AG04450 (cell line): ENCODE data around the gene SEMA4F. TPM values are rescaled to one million over a fixed set of nuclear protein-coding genes. Genes with fewer than 3 reads are reported as not detected.

Source experiments
- CTCF ChIA-PET: fragments of 300-600, 350-600 bp; formaldehyde crosslinking; extraction: SDS; loops from one replicate; lab custom pipeline; 2022; ENCODE audit warnings: antibody characterized with exemption, inconsistent platforms; lab: Charles Lee
- POLR2A ChIA-PET: fragments of 350-600 bp; formaldehyde crosslinking; extraction: SDS; loops from one replicate; lab custom pipeline; 2021; ENCODE audit warnings: antibody characterized with exemption, inconsistent platforms; lab: Yijun Ruan, JAX
- DNase-seq: peaks from one replicate; pipeline ENCODE4 v3.0.0-alpha.2; 2011; ENCODE audit warnings: low read depth, low spot score
- H3K27ac ChIP-seq: one replicate; pipeline ENCODE4 v1.5.1; 2012; ENCODE audit warnings: low read depth, low read length, control low read depth
- H3K27me3 ChIP-seq: one replicate; pipeline ENCODE4 v1.6.0; 2012; ENCODE audit warnings: low read length; ENCODE audit not compliant: control insufficient read depth, insufficient read depth
- H3K4me3 ChIP-seq: 2 replicates; pipeline ENCODE4 v1.5.1; 2011; ENCODE audit warnings: mild to moderate bottlenecking, low read depth, low read length, control low read depth
- H3K9me3 ChIP-seq: 2 replicates; pipeline ENCODE4 v1.5.1; 2012; ENCODE audit warnings: low read length; ENCODE audit not compliant: control insufficient read depth, insufficient read depth
- polyA plus RNA-seq: library from polyadenylated mRNA; depleted of rRNA; stranded (reverse); fragments of >200 nt; gene quantifications from 2 replicates; pipeline ENCODE4 v1.2.3, GENCODE V29; 2011
- TF ChIP-seq, protein P1 (sequence below): IDR thresholded peaks from 2 replicates; pipeline ENCODE4 v1.5.1; 2011; ENCODE audit warnings: low read depth, low read length, control low read depth, inconsistent platforms

Gene SEMA4F
- polyA plus RNA-seq, 1 experiment = 7.0 TPM

- POLR2A ChIA-PET = no interaction called here
- H3K4me3 ChIP-seq = no peak overlapping the region
- no peak overlapping the region for H3K27ac ChIP-seq
- no peak for DNase-seq
- peaks cover 3% of the 10 kb centered on the region for H3K27me3 ChIP-seq
- TF ChIP-seq, protein P1, sequence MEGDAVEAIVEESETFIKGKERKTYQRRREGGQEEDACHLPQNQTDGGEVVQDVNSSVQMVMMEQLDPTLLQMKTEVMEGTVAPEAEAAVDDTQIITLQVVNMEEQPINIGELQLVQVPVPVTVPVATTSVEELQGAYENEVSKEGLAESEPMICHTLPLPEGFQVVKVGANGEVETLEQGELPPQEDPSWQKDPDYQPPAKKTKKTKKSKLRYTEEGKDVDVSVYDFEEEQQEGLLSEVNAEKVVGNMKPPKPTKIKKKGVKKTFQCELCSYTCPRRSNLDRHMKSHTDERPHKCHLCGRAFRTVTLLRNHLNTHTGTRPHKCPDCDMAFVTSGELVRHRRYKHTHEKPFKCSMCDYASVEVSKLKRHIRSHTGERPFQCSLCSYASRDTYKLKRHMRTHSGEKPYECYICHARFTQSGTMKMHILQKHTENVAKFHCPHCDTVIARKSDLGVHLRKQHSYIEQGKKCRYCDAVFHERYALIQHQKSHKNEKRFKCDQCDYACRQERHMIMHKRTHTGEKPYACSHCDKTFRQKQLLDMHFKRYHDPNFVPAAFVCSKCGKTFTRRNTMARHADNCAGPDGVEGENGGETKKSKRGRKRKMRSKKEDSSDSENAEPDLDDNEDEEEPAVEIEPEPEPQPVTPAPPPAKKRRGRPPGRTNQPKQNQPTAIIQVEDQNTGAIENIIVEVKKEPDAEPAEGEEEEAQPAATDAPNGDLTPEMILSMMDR = no peak
- H3K9me3 ChIP-seq = no peaks in the 10 kb centered on the region
- CTCF ChIA-PET = interaction anchor here (1.2 kb wide), 1 partner anchor 10 kb away, joined by 3 read pairs; no protein-coding TSS in a partner anchor
Measured at GRCh38 chr2:74700643-74701372, 46.8 kb downstream of the SEMA4F start.

DNA sequence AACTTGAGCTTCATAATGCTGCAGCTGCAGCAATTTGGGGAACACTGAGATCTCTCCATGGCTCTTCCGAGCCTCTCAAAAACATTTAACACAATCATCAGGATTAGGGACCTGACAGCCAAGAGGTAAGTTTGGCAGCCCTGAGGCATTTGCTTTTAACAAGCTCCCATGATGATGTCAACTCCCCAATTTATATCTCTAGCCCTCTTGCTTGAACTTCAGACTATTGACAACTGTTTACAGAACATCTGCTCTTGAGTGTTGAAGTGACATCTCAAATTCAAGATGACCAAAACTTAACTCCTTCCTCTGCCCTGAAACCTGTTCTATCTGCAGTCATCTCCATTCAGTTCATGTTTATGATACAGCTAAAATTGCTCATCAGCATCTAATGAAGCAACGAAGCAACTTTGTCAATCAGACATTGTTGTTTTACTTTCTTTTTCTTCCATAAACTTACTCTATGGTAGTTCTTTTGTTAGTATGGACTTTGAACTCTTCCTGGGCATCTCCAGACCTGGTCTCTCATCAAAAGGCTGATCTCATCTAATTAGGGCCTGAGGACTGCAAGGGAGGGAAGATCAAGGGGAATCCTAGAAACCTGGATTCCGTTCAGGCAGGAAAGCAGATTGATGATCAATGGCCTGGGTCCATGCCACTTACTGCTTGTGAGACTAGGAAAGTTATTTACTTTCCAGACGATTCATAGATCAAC, 48.1 kb downstream of the SEMA4F start:
- TF ChIP-seq, protein P1 = no peak
- H3K4me3 ChIP-seq = no peak overlapping the region
- CTCF ChIA-PET = interaction anchor here (1.8 to 2.7 kb wide), 2 partner anchors 13 to 174 kb away, joined by 10 to 12 read pairs; no protein-coding TSS in a partner anchor
- no peak overlapping the region for H3K27ac ChIP-seq
- peaks cover 3% of the 10 kb centered on the region for H3K27me3 ChIP-seq
- POLR2A ChIA-PET = no interaction called here
- H3K9me3 ChIP-seq = no peaks in the 10 kb centered on the region
- DNase-seq = no peak

GRCh38 chr2:74703373-74703772, 49.3 kb downstream of the SEMA4F start:
- no peak for DNase-seq
- TF ChIP-seq, protein P1 = no peak
- peaks cover 3% of the 10 kb centered on the region for H3K27me3 ChIP-seq
- ChIA-PET POLR2A (no interaction called here), CTCF (interaction anchor here (1.8 to 2.7 kb wide), 2 partner anchors 11 to 173 kb away, joined by 10 to 12 read pairs; no protein-coding TSS in a partner anchor)
- no peak overlapping the region for H3K4me3 ChIP-seq
- H3K27ac ChIP-seq = no peak overlapping the region
- H3K9me3 ChIP-seq = no peaks in the 10 kb centered on the region

GRCh38 chr2:74704216-74704615, 50.2 kb downstream of the SEMA4F start:
- peaks cover 3% of the 10 kb centered on the region for H3K27me3 ChIP-seq
- CTCF ChIA-PET = interaction anchor here (2.7 kb wide), 2 partner anchors 11 to 172 kb away, joined by 12 to 14 read pairs; no protein-coding TSS in a partner anchor
- no peaks in the 10 kb centered on the region for H3K9me3 ChIP-seq
- TF ChIP-seq, protein P1 = no peak
- H3K27ac ChIP-seq = no peak overlapping the region
- no peak for DNase-seq
- H3K4me3 ChIP-seq = no peak overlapping the region
- POLR2A ChIA-PET = no interaction called here

DNA sequence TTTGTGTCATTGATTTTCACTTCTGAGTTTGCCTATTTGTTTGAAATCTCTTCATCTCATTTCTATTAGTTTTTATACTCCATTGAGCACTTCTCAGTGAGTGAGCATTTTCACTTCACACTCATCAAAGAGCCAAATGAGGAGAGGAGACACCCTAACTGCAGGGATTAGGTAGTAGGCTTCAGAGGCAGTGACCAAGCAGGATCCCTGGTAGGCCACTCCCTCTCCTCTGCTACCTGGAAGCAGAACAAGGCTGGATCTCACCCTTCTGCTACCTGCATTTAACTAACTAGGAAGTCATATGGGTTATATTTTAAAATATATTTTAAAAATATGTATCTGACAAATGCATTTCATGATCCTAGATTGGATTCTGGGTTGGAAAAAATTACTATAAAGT, 52.7 kb downstream of the SEMA4F start:
- H3K27me3 ChIP-seq = no peaks in the 10 kb centered on the region
- ChIA-PET POLR2A (no interaction called here), CTCF (interaction anchor here (1.2 to 2.7 kb wide), 2 partner anchors 9 to 16 kb away, joined by 4 to 14 read pairs; no protein-coding TSS in a partner anchor)
- no peaks in the 10 kb centered on the region for H3K9me3 ChIP-seq
- no peak overlapping the region for H3K27ac ChIP-seq
- no peak for DNase-seq
- TF ChIP-seq, protein P1 = no peak
- H3K4me3 ChIP-seq = no peak overlapping the region
